Effector memory CD8-positive, alpha-beta T cell (primary cell): ENCODE results near the gene SLC2A14.
"Not testable (repeated sequence)": the region's sequence is repeated elsewhere in the genome, so short reads cannot be mapped to it uniquely, and the experiment has no call there.

Source experiments
- ATAC-seq: fragments of 150-1000 bp; cut with Tn5 transposase; replicated peaks from 2 replicates; pipeline ENCODE4 v1.10.0; 2021; ENCODE audit warnings: mild to moderate bottlenecking, moderate library complexity
- DNase-seq, 3 experiments: peaks; one replicate each; pipeline ENCODE4 v3.0.0; 2021
- H3K27ac Mint-ChIP-seq, 2 donors: one replicate each; pipeline ENCODE4 v1.8.0; 2022; ENCODE audit warnings: mild to moderate bottlenecking in 2 of 2, mixed read lengths in 2 of 2, moderate library complexity in 2 of 2
- H3K27me3 Mint-ChIP-seq, 2 donors: one replicate each; pipeline ENCODE4 v1.8.0; 2022; ENCODE audit warnings: mixed read lengths in 2 of 2
- H3K36me3 Mint-ChIP-seq: one replicate; pipeline ENCODE4 v1.8.0; 2022; ENCODE audit warnings: mild to moderate bottlenecking, moderate library complexity, mixed read lengths; ENCODE audit not compliant: insufficient read depth
- H3K4me1 Mint-ChIP-seq, 2 donors: one replicate each; pipeline ENCODE4 v1.8.0; 2022; ENCODE audit warnings: low read depth in 2 of 2, mixed read lengths in 2 of 2
- H3K4me3 Mint-ChIP-seq, 2 donors: one replicate each; pipeline ENCODE4 v1.8.0; 2022; ENCODE audit warnings: mild to moderate bottlenecking in 2 of 2, mixed read lengths in 2 of 2, moderate library complexity in 2 of 2
- H3K9me3 Mint-ChIP-seq, 2 donors: one replicate each; pipeline ENCODE4 v1.8.0; 2022; ENCODE audit warnings: mixed read lengths in 2 of 2

The SLC2A14 gene

GRCh38 chr12:7896726-7897125, 24.0 kb upstream of the SLC2A14 start:
- H3K27me3 Mint-ChIP-seq = peaks cover 5 to 12% of the 10 kb centered on the region in 2 donors
- H3K27ac Mint-ChIP-seq, DNase-seq, H3K36me3 Mint-ChIP-seq, H3K4me3 Mint-ChIP-seq, H3K9me3 Mint-ChIP-seq, H3K4me1 Mint-ChIP-seq, ATAC-seq: not testable (repeated sequence)

- Mint-ChIP-seq H3K36me3 (no peaks in the 10 kb centered on the region), H3K9me3 (no peaks in the 10 kb centered on the region), H3K4me1 (no peaks in the 10 kb centered on the region), H3K4me3 (no peak overlapping the region), H3K27me3 (peaks cover 20 to 34% of the 10 kb centered on the region in 2 donors), H3K27ac (no peak overlapping the region)
- ATAC-seq = no peak
- DNase-seq = no peak
Observed at GRCh38 chr12:7892186-7892980, 19.7 kb upstream of the SLC2A14 start.

DNA sequence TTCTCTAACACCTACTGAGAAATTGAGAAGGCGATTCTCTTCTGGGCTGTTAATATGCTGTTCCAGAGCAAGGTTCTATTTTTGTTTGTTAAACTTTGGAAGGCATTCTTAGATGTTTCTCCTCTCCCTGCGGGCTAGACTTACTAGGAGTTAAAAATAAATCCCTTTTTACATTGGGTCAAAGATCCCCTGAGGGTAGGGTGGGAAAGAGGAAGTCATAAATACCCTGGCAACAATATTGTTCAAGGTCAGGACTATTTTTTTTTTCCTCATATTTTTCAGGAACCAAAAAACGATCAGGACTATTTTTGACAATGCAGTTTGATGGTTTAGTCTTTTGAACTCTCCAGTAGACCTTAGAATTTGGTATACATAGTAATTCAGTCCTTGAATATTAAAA, 12.0 kb upstream of the SLC2A14 start:
- no peak for ATAC-seq
- H3K4me3 Mint-ChIP-seq = no peak overlapping the region

GRCh38 chr12:7881736-7882120, 9.0 kb upstream of the SLC2A14 start:
- not testable (repeated sequence) for H3K36me3 Mint-ChIP-seq, H3K27ac Mint-ChIP-seq, H3K4me3 Mint-ChIP-seq, H3K9me3 Mint-ChIP-seq, H3K4me1 Mint-ChIP-seq, DNase-seq, ATAC-seq, H3K27me3 Mint-ChIP-seq

More for the DNA sequence above, 12.0 kb upstream of the SLC2A14 start:
- H3K9me3 Mint-ChIP-seq = no peaks in the 10 kb centered on the region
- H3K4me1 Mint-ChIP-seq = no peaks in the 10 kb centered on the region
- DNase-seq = no peak
- H3K27ac Mint-ChIP-seq = no peak overlapping the region
- peaks cover 6 to 7% of the 10 kb centered on the region in 2 donors for H3K27me3 Mint-ChIP-seq
- no peaks in the 10 kb centered on the region for H3K36me3 Mint-ChIP-seq

GRCh38 chr12:7880952-7881735, 8.4 kb upstream of the SLC2A14 start:
- H3K4me1 Mint-ChIP-seq, H3K9me3 Mint-ChIP-seq, DNase-seq, H3K4me3 Mint-ChIP-seq, ATAC-seq, H3K27me3 Mint-ChIP-seq, H3K36me3 Mint-ChIP-seq, H3K27ac Mint-ChIP-seq: not testable (repeated sequence)

- H3K4me3 Mint-ChIP-seq = no peak overlapping the region
- no peaks in the 10 kb centered on the region for H3K4me1 Mint-ChIP-seq
- ATAC-seq (no peak), DNase-seq (no peak)
- H3K27ac Mint-ChIP-seq = no peak overlapping the region
- peaks cover 0 to under 1% of the 10 kb centered on the region in 2 donors for H3K27me3 Mint-ChIP-seq
- no peaks in the 10 kb centered on the region for H3K9me3 Mint-ChIP-seq
- no peaks in the 10 kb centered on the region for H3K36me3 Mint-ChIP-seq
Observed at GRCh38 chr12:7879246-7879645, 6.5 kb upstream of the SLC2A14 start.

GRCh38 chr12:7877420-7877819, 4.7 kb upstream of the SLC2A14 start:
- Mint-ChIP-seq H3K9me3 (no peaks in the 10 kb centered on the region), H3K4me1 (no peaks in the 10 kb centered on the region), H3K36me3 (peaks cover 3% of the 10 kb centered on the region), H3K27ac (no peak overlapping the region), H3K4me3 (no peak overlapping the region), H3K27me3 (peaks cover 10 to 18% of the 10 kb centered on the region in 2 donors)
- ATAC-seq (no peak), DNase-seq (no peak)

GRCh38 chr12:7870335-7870734, 2.4 kb downstream of the SLC2A14 start:
- H3K36me3 Mint-ChIP-seq = peaks cover 3% of the 10 kb centered on the region
- H3K27ac Mint-ChIP-seq = no peak overlapping the region
- DNase-seq (no peak), ATAC-seq (no peak)
- H3K4me3 Mint-ChIP-seq = no peak overlapping the region
- no peaks in the 10 kb centered on the region for H3K9me3 Mint-ChIP-seq
- H3K27me3 Mint-ChIP-seq = peaks cover 22 to 36% of the 10 kb centered on the region in 2 donors
- no peaks in the 10 kb centered on the region for H3K4me1 Mint-ChIP-seq

DNA sequence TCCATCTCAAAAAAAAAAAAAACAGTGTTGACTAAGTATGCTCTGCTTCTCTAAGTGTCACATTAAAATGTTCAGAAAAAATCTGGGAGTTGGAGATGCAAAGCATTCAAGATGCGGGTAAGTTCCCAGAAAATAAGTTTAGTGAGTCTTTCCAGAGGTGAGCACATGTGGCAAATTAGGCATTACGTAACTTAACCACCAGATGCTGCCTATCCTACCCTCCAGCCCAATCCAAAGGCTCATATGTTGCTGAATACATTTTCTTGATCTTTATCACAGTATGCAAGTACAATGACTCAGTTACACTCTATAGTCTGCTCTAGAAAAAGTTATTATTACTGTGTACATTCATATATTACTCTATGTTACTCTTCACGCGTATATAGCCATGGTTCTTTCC, 3.6 kb downstream of the SLC2A14 start:
- ATAC-seq (no peak), DNase-seq (no peak)
- no peaks in the 10 kb centered on the region for H3K9me3 Mint-ChIP-seq
- peaks cover 3% of the 10 kb centered on the region for H3K36me3 Mint-ChIP-seq
- peaks cover 21 to 34% of the 10 kb centered on the region in 2 donors for H3K27me3 Mint-ChIP-seq
- H3K4me1 Mint-ChIP-seq = peaks cover 0 to 1% of the 10 kb centered on the region in 2 donors
- H3K27ac Mint-ChIP-seq = no peak overlapping the region
- H3K4me3 Mint-ChIP-seq = no peak overlapping the region

- H3K4me3 Mint-ChIP-seq = no peak overlapping the region
- ATAC-seq = no peak
- no peaks in the 10 kb centered on the region for H3K9me3 Mint-ChIP-seq
- H3K36me3 Mint-ChIP-seq = no peaks in the 10 kb centered on the region
- peaks cover 0 to 1% of the 10 kb centered on the region in 2 donors for H3K4me1 Mint-ChIP-seq
- no peak for DNase-seq
- peaks cover 14 to 27% of the 10 kb centered on the region in 2 donors for H3K27me3 Mint-ChIP-seq
- no peak overlapping the region for H3K27ac Mint-ChIP-seq
Observed at GRCh38 chr12:7868391-7868790, 4.3 kb downstream of the SLC2A14 start.

DNA sequence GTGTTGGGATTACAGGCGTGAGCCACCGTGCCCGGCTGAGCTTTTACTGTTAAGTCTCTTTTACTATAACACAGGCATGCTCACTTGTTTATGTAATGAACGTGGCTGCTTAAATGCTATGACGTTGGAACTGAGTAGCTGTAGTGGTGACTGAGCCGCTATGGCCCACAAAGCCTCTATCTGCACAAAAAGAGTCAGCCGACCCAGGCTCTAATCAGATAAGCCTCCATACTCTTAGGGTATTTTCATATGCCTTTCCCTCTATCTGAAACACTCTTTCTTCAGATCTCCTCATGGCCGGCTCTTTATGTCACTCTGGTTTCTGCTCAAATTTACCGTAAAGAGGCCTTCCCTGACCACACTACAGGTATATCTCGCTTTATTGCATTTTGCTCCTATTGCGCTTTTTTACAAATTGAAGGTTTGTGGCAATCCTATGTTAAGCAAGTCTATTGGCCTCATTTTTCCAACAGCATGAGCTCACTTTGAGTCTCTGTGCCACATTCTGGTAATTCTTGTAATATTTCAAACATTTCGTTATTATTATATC, 8.0 kb downstream of the SLC2A14 start:
- H3K36me3 Mint-ChIP-seq = no peaks in the 10 kb centered on the region
- no peak overlapping the region for H3K27ac Mint-ChIP-seq
- peaks cover 0 to 7% of the 10 kb centered on the region in 2 donors for H3K27me3 Mint-ChIP-seq
- no peak for ATAC-seq
- H3K4me3 Mint-ChIP-seq = no peak overlapping the region
- no peaks in the 10 kb centered on the region for H3K9me3 Mint-ChIP-seq
- peaks cover 9 to 12% of the 10 kb centered on the region in 2 donors for H3K4me1 Mint-ChIP-seq
- no peak for DNase-seq

DNA sequence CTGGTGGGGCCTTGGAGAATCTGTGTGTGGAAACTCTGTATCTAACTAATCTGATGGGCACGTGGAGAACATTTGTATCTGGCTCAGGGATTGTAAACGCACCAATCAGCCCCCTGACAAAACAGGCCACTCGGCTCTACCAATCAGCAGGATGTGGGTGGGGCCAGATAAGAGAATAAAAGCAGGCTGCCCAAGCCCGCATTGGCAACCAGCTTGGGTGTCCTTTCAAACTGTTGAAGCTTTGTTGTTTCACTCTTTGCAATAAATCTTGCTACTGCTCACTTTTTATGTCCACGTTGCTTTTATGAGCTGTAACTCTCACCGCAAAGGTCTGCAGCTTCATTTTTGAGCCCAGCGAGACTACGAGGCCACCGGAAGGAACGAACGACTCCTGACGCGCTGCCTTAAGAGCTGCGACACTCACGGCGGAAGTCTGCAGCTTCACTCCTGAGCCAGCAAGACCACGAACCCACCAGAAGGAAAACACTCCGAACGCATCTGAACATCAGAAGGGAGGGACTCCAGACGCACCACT, 9.8 kb downstream of the SLC2A14 start:
- not testable (repeated sequence) for H3K36me3 Mint-ChIP-seq, H3K9me3 Mint-ChIP-seq
- peaks cover 9 to 14% of the 10 kb centered on the region in 2 donors for H3K4me1 Mint-ChIP-seq
- H3K27me3 Mint-ChIP-seq = peaks cover 7 to 25% of the 10 kb centered on the region in 2 donors
- ATAC-seq = peak; percentile 37
- peak overlapping the region; percentile 39 to 77 for H3K4me3 Mint-ChIP-seq
- peak in 2 of 3 experiments; percentile 6 for DNase-seq
- H3K27ac Mint-ChIP-seq = peak overlapping the region; percentile 79 to 91

- ATAC-seq, H3K9me3 Mint-ChIP-seq, H3K4me3 Mint-ChIP-seq, H3K36me3 Mint-ChIP-seq, DNase-seq: not testable (repeated sequence)
- H3K27me3 Mint-ChIP-seq = peaks cover 7 to 29% of the 10 kb centered on the region in 2 donors
- H3K27ac Mint-ChIP-seq = peak overlapping the region in 1 of 2 donors; percentile 79
- peaks cover 9 to 14% of the 10 kb centered on the region in 2 donors for H3K4me1 Mint-ChIP-seq
Observed at GRCh38 chr12:7862301-7862700, 10.4 kb downstream of the SLC2A14 start.
